Muscle layer of colon (tissue), 2 donors: ENCODE measurements around the gene FBRSL1.

ENCODE experiments used
- H3K27ac ChIP-seq: one replicate; pipeline ENCODE4 v1.7.0; 2013; ENCODE audit warnings: low read depth, mild to moderate bottlenecking, low read length, moderate library complexity
- H3K27me3 ChIP-seq, 2 donors: one replicate each; pipeline ENCODE4 v1.7.0; 2013; ENCODE audit warnings: low read length in 2 of 2, mild to moderate bottlenecking in 2 of 2; ENCODE audit not compliant: insufficient read depth in 2 of 2, control insufficient read depth in 1 of 2
- H3K36me3 ChIP-seq: one replicate; pipeline ENCODE4 v1.7.0; 2013; ENCODE audit warnings: mild to moderate bottlenecking, low read length; ENCODE audit not compliant: insufficient read depth
- H3K4me1 ChIP-seq: one replicate; pipeline ENCODE4 v1.7.0; 2013; ENCODE audit warnings: mild to moderate bottlenecking, low read length; ENCODE audit not compliant: insufficient read depth
- H3K4me3 ChIP-seq, 2 donors: one replicate each; pipeline ENCODE4 v1.7.0; 2013; ENCODE audit warnings: low read length in 2 of 2, low read depth in 1 of 2, mild to moderate bottlenecking in 1 of 2, moderate library complexity in 1 of 2
- H3K9ac ChIP-seq: one replicate; pipeline ENCODE4 v1.7.0; 2013; ENCODE audit warnings: low read length
- H3K9me3 ChIP-seq: one replicate; pipeline ENCODE4 v1.7.0; 2013; ENCODE audit warnings: mild to moderate bottlenecking, low read length
- donor health status: abdominal sarcoma.
- donor health status: Adenocarcinoma of cecum.

FBRSL1 gene

DNA sequence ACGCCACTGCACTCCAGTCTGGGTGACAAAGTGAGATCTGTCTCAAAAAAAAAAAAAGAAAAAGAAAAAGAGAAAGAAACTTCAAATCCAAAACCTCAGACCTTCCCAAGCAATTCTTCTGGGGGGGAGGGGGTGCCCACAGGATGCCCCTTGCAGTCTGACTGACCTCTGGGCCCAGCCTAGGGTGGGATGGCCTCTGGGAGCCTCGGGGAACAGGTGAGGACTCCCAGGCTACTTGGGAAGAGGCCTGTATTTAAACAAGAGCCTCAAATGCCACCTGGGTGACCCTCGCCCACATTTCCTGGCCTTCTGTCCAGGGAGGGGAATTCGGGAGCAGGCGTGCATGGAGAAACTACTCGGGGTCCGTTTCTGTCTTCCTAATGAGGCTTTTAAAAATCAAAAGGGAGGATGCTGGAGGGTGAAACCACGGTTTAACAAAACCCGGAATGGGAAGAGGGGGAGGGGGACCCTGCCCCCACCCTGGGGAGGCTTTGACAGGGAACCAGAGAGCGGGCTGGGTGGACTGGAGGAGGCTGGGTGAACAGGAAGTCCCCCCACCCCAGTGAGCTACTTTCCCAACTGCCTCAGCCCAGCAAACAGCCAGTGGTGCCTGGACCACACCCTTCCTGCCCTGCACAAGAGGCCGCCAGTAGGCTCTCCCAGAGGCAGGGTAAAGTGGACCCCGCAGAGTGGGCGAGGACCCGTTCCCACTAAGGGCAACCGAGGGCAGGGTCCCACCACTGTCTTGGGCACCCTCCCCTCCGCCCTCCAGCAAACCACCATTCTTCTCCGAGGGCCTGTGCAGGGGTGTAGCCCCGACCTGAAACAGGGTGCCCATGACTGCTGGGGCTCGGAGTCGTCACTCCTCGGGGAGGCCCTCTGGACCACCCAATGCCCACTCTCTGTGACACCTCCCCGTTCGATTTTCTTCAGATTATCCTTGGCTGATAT, 1.5 kb upstream of the FBRSL1 start:
- Histone ChIP-seq H3K9me3 (no peaks in the 10 kb centered on the region), H3K36me3 (no peaks in the 10 kb centered on the region), H3K9ac (no peak overlapping the region), H3K4me3 (peak overlapping the region in 1 of 2 donors; percentile 43), H3K27me3 (no peaks in the 10 kb centered on the region), H3K4me1 (peaks cover 25% of the 10 kb centered on the region), H3K27ac (no peak overlapping the region)

- Histone ChIP-seq H3K4me1 (peaks cover 32% of the 10 kb centered on the region), H3K4me3 (peak overlapping the region; percentile 43 to 61), H3K9ac (no peak overlapping the region), H3K27ac (peak overlapping the region; percentile 58), H3K27me3 (no peaks in the 10 kb centered on the region), H3K9me3 (no peaks in the 10 kb centered on the region), H3K36me3 (no peaks in the 10 kb centered on the region)
These were observed 811 bp upstream of the FBRSL1 start for GRCh38 chr12:132489078-132489601.

DNA sequence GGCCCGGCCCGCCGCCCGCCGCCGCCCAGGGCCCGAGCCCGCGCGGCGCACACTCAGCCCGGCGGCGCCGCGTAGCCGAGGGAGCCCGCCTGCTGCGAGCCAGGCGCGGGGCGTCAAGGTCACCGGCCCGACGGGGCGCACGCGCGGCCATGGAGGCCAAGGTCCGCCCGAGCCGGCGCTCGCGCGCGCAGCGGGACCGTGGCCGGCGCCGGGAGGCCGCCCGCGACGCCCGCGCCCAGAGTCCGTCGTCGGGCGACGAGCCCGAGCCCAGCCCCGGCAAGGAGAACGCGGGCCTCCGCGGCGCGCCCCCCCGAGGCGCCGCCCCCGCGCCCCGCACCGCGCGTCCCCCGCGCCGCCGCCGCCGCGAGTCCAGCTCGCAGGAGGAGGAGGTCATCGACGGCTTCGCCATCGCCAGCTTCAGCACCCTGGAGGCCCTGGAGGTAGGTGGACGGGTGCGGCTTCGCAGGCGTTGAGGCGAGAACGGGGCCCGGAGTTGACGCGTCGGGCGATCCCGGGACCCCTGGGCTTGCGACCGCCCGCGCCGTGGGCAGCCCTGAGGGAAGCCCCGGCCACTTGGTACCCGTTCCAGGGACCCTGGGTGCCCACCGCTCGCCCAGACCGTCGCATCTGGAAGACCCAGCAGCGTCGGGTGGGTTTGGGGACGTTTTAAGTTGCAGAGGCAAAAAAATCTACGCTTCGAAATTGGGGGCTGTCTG, 629 bp downstream of the FBRSL1 start:
- no peaks in the 10 kb centered on the region for H3K9me3 ChIP-seq
- H3K27me3 ChIP-seq: no peaks in the 10 kb centered on the region
- peaks cover 46% of the 10 kb centered on the region for H3K4me1 ChIP-seq
- no peaks in the 10 kb centered on the region for H3K36me3 ChIP-seq
- peak overlapping the region; percentile 70 to 83 for H3K4me3 ChIP-seq
- H3K27ac ChIP-seq: peak overlapping the region; percentile 42
- H3K9ac ChIP-seq: peak overlapping the region; percentile 49

GRCh38 chr12:132491138-132491663, 1.2 kb downstream of the FBRSL1 start:
- H3K4me3 ChIP-seq: peak overlapping the region; percentile 70 to 83
- peaks cover 53% of the 10 kb centered on the region for H3K4me1 ChIP-seq
- peak overlapping the region; percentile 49 for H3K9ac ChIP-seq
- no peaks in the 10 kb centered on the region for H3K36me3 ChIP-seq
- no peaks in the 10 kb centered on the region for H3K9me3 ChIP-seq
- H3K27ac ChIP-seq: peak overlapping the region; percentile 42
- H3K27me3 ChIP-seq: no peaks in the 10 kb centered on the region

GRCh38 chr12:132491761-132492378, 1.9 kb downstream of the FBRSL1 start:
- Histone ChIP-seq H3K27ac (no peak overlapping the region), H3K4me1 (peaks cover 59% of the 10 kb centered on the region), H3K36me3 (no peaks in the 10 kb centered on the region), H3K4me3 (peak overlapping the region; percentile 70 to 83), H3K27me3 (no peaks in the 10 kb centered on the region), H3K9ac (peak overlapping the region; percentile 49), H3K9me3 (no peaks in the 10 kb centered on the region)

DNA sequence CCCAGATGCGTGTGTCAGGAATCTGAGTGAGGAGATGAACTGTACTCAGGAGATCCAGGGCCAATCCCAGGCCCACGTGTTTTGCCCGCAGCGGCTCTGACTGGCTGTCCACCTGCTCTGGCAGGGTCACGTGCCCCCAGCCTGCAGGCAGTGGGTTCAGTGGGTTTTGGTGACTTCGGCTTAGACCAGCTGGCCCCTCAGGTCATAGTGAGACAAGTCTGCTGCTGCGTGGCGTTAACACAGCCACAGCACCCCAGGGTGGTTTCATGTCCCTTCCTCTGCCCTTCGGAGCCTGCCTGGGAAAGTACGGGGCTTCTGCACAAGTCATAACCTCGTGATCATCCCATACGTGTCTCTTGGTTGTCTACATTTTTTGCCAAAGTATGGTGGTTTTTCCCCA, 2.6 kb downstream of the FBRSL1 start:
- H3K36me3 ChIP-seq: no peaks in the 10 kb centered on the region
- H3K4me3 ChIP-seq: peak overlapping the region; percentile 70 to 83
- no peaks in the 10 kb centered on the region for H3K9me3 ChIP-seq
- H3K4me1 ChIP-seq: peaks cover 60% of the 10 kb centered on the region
- no peak overlapping the region for H3K27ac ChIP-seq
- H3K9ac ChIP-seq: no peak overlapping the region
- H3K27me3 ChIP-seq: no peaks in the 10 kb centered on the region

- peaks cover 60% of the 10 kb centered on the region for H3K4me1 ChIP-seq
These were observed 3.0 kb downstream of the FBRSL1 start for GRCh38 chr12:132492951-132493350.

DNA sequence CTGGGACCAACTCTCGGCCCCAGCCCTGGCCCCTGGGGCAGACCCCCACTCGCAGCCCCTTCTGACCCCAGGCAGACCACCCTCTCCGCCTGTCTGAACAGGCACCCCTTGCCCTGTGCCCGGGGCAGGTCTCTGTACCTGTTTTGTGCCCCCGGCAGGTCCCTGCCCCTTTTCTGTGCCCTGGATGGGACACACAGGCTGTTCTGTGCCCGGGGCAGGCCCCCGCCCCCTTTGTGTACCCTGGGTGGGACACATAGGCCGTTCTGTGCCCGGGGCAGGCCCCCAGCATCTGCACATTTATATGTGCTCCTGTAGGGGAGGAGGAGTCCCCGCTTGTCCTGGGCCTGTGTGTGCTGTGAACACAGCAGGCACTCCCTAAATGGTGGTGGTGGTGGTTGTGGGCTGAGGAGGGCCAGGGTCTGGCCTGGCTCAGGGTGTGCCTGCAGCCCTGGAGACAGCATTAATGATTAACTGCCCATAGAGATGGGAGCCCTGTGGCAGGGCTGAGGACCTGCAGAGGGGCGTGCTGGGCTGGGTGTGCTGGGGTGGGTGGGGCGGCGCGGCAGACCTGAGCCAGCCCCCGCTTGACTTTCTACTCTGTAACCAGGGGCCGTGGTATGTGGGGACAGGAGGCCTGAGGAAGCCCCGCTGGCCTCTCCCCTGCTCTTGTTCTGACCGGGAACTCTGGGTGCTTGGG, 3.7 kb downstream of the FBRSL1 start:
- H3K36me3 ChIP-seq: no peaks in the 10 kb centered on the region
- no peak overlapping the region for H3K27ac ChIP-seq
- H3K9ac ChIP-seq: no peak overlapping the region
- no peaks in the 10 kb centered on the region for H3K9me3 ChIP-seq
- H3K4me1 ChIP-seq: peaks cover 64% of the 10 kb centered on the region
- H3K27me3 ChIP-seq: no peaks in the 10 kb centered on the region
- H3K4me3 ChIP-seq: no peak overlapping the region

More at GRCh38 chr12:132492951-132493350, 3.0 kb downstream of the FBRSL1 start:
- Histone ChIP-seq H3K9me3 (no peaks in the 10 kb centered on the region), H3K27me3 (no peaks in the 10 kb centered on the region), H3K27ac (no peak overlapping the region), H3K9ac (no peak overlapping the region), H3K4me3 (no peak overlapping the region), H3K36me3 (no peaks in the 10 kb centered on the region)

DNA sequence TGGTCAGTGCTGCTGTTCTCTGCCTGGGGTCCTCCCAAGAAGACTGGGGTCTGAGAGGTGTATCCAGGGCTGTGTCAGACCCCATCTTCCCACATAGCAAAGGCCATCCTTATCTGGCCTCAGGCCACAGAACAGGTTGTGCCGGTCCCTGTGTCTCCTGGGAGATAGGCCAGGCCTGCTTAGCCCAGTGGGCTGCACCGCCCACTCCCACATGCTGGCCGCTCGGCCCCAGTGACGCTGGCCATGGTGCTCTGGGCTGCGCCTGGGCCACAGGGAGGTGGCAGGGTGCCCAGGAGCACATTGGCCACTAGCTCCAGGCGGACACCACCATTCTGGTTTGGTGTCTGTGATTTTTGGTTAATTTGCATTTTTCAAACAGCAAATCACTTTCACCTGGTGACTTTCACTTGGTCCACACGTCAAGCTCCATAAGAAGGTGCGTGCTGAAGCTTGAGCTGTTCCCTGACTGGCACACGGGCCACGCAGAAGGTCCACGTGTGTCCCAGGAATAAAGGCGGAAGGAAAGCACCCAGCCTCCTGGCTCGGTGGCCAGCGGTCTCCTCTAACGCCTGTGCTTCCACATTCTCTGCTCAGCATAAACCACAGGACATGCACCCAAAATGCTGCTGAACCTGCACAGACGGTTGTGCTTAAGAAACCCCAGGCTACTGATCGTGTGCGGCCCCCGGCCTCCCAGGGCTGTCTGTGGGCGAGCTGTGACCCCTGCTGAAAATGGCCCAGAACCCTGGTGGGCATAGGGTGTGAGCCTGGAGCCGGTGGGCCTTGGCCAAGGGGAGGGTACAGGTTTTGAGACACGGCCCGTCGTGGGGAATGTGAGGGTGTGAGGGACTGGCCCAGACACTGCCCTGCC, 4.6 kb downstream of the FBRSL1 start:
- Histone ChIP-seq H3K4me1 (peaks cover 69% of the 10 kb centered on the region), H3K9ac (no peak overlapping the region), H3K27ac (no peak overlapping the region), H3K36me3 (no peaks in the 10 kb centered on the region), H3K4me3 (no peak overlapping the region), H3K9me3 (no peaks in the 10 kb centered on the region), H3K27me3 (no peaks in the 10 kb centered on the region)

DNA sequence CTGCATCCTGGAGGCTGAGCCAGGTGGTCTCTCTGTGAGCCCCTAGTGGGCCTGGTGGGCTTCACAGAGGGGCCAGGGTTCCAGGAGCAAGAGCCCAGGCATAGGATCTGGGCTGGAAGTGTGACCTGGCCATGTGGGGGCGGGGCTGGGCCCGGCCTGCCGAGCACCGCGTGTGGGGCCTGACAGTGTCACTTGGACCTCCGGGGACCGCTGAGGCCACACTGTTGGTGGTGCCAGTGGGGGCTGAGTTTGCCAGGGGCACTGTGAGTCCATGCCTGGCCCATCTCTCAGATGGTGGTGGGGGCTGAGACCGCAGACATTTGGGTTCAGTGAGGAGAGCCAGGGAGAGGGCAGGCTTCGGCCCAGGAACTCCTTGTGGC, 5.2 kb downstream of the FBRSL1 start:
- peaks cover 75% of the 10 kb centered on the region for H3K4me1 ChIP-seq
- H3K9me3 ChIP-seq: no peaks in the 10 kb centered on the region
- H3K36me3 ChIP-seq: no peaks in the 10 kb centered on the region
- H3K4me3 ChIP-seq: no peak overlapping the region
- H3K27me3 ChIP-seq: no peaks in the 10 kb centered on the region
- H3K27ac ChIP-seq: no peak overlapping the region
- no peak overlapping the region for H3K9ac ChIP-seq
